ENCODE data around the gene PARVB.

DNA sequence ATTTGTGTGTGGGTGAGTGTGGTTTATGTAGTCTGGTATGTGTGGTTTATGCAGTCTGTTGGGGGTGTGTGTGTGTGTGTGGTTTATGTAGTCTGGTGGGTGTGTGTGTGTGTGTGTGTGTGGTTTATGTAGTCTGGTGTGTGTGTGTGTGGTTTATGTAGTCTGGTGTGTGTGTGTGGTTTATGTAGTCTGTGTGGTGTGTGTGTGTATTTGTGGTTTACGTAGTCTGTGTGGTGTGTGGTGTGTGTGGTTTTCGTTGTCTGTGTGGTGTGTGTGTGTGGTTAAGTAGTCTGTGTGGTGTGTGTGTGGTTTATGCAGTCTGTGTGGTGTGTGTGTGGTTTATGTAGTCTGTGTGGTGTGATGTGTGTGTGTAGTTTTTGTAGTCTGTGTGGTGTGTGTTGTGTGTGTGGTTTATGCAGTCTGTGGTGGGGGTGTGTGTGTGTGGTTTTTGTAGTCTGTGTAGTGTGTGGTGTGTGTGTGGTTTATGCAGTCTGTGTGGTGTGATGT is 130.4 kb downstream of the PARVB start:
- TF ChIP-seq POLR2A (IDR thresholded peaks at IDR 0.05; ENCODE audit: low read depth, low read length) = no peak
- TF ChIP-seq, protein P1, sequence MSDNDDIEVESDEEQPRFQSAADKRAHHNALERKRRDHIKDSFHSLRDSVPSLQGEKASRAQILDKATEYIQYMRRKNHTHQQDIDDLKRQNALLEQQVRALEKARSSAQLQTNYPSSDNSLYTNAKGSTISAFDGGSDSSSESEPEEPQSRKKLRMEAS (IDR thresholded peaks at IDR 0.05; ENCODE audit: insufficient read depth, insufficient read length) = no peak

Data from endothelial cell of umbilical vein (primary cell).